ENCODE measurements around the gene PARD3B.

DNA sequence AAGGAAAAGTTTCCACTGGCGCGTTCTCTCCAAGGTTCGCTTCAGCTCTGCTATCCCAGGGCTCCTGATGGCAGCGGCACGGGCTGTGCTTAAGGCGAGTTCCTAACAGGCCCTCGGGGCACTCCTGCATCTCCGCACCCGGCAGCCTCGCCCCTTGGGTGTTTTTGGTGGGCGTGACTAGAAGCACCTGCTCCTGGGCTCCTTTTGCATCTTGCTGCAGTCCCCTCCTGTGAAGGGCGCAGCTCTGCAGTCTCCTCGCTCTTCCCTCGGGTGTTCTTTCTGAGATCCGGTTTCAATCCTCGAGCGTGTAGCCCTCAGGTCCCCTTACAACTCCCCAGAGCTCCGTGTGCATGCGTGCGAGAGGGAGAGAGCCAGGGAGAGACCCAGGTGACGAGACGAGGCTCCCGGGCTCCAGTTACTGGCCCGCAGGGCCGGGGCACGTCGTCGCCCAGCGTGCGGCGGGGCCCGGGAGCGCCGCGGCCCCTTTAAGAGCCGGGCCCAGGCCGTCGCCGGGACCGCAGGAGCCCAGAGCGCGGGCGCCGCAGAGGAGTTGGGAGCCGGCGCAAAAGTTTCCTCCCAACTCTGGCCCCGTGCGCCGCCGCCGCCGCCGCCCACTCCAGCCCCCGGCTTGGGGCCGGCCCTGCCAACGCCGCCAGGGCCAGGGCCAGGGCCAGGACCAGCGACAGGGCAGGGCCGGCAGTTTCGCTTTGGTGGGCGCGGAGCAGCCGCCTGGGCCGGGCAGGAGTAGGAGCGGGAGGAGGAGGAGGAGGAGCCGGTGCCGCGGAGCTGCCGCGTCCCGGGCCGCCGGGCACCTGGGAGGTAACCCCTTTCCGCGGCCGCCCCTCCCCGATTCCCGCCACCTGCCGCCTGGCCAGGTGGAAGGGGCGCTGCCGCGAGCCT lies at the start of gene PARD3B:
- no peak for TF ChIP-seq YY1 (IDR thresholded peaks at IDR 0.05; ENCODE audit: insufficient read depth, insufficient read length)
- TF ChIP-seq ZNF274 (IDR thresholded peaks at IDR 0.05; ENCODE audit: low read depth, low read length) = no peak

Measured in NT2/D1 (cell line).